Stimulated activated CD8-positive, alpha-beta memory T cell treated with anti-CD3 and anti-CD28 coated beads, Interleukin-7, amount 100 ng/mL, for 24 hours (primary cell): ENCODE results near the gene HNF1A.

Source experiments
- DNase-seq: peaks from one replicate; pipeline ENCODE4 v3.0.0-alpha.2; 2020; ENCODE audit warnings: low read depth

The HNF1A gene

DNA sequence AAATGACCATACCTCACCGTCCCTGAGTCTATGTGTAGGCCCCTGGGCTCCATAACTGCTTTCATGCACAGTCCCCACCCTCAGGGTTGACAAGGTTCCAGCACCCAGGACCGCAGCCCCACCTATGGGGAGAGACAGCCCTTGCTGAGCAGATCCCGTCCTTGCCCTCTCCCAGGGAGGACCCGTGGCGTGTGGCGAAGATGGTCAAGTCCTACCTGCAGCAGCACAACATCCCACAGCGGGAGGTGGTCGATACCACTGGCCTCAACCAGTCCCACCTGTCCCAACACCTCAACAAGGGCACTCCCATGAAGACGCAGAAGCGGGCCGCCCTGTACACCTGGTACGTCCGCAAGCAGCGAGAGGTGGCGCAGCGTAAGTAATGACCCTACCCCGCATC is 10.3 kb downstream of the HNF1A start:
- no peak for DNase-seq

- DNase-seq = no peak
These were observed 11.3 kb downstream of the HNF1A start for GRCh38 chr12:120989687-120990086.

- no peak for DNase-seq
These were observed 12.2 kb downstream of the HNF1A start for GRCh38 chr12:120990487-120991055.

GRCh38 chr12:120991965-120992364 is 13.6 kb downstream of the HNF1A start:
- DNase-seq = no peak

GRCh38 chr12:120992989-120993388 is 14.6 kb downstream of the HNF1A start:
- no peak for DNase-seq

DNA sequence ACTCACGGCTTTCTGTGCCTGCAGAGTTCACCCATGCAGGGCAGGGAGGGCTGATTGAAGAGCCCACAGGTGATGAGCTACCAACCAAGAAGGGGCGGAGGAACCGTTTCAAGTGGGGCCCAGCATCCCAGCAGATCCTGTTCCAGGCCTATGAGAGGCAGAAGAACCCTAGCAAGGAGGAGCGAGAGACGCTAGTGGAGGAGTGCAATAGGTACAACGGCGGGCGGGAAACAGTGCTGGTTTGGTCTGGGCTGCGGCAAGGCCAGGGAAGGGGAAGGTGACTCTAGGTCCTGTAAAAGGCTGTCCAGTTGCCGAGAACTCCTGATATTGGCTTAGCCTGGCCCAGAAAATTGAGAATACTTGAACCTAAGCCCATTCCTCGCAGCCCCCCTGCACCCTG is 15.2 kb downstream of the HNF1A start:
- no peak for DNase-seq

- DNase-seq = no peak
These were observed 15.7 kb downstream of the HNF1A start for GRCh38 chr12:120994059-120994458.

DNA sequence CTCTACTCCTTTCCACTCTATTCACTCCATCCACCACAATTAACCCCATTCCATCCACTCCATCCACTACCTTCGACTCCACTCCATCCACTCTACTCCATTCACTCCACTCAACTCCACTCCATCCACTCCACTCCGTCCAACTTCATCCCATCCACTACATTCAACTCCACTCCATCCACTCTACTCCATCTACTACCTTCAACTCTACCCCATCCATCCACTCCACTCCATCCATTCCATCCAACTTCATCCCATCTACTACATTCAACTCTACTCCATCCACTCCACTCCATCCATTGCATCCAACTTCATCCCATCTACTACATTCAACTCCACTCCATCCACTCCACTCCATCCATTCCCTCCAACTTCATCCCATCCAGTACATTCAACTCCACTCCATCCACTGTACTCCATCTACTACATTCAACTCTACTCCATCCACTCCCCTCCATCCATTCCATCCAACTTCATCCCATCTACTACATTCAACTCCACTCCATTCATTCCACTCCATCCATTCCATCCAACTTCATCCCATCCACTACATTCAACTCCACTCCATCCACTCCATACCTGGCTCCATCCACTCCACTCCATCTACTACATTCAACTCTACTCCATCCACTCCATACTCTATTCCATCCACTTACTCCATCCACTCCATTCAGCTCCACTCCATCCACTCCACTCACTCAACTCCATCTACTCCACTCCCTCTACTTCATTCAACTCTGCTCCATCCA is 16.4 kb downstream of the HNF1A start:
- no peak for DNase-seq

DNA sequence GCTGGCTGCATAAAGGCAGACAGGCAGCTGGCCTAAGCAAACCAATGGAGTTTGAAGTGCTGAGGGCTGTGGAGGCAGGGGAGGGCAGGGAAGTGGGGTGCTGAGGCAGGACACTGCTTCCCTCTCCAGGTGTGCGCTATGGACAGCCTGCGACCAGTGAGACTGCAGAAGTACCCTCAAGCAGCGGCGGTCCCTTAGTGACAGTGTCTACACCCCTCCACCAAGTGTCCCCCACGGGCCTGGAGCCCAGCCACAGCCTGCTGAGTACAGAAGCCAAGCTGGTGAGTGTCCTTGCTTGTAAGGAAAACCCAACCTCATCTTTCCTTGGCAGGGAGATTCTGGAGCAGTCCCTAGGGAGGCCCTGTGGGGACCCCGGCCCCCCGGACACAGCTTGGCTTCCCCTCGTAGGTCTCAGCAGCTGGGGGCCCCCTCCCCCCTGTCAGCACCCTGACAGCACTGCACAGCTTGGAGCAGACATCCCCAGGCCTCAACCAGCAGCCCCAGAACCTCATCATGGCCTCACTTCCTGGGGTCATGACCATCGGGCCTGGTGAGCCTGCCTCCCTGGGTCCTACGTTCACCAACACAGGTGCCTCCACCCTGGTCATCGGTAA is 17.9 kb downstream of the HNF1A start:
- DNase-seq = no peak

DNA sequence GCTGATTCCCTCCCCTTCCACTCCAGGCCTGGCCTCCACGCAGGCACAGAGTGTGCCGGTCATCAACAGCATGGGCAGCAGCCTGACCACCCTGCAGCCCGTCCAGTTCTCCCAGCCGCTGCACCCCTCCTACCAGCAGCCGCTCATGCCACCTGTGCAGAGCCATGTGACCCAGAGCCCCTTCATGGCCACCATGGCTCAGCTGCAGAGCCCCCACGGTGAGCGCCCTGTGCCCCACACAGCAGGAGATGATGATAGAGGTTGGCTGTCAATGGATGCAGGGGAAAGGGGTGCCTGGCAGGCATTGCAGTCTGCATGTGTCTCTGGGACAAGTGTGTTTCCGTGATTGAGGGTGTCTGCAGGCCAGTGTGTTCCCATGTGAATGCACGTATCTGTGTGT is 19.1 kb downstream of the HNF1A start:
- no peak for DNase-seq

DNA sequence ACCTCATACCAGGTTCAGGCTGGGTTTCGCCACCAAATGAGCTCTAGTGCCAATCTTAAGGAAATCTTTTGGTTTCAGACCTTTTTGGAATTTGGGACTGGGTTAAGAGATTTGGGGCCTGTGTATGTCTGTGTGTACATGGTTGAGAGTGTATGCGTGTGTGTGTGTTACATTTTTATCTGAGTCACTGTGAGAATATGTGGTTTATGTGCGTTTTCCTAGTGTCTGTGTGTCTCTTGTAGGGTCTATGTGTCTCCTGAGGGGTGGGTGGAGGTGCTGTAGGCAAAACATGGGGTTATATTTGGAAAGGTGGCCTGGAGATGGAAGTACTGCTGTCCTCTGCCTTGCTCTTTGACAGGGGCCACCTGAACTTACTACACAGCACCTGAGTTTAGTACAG is 20.1 kb downstream of the HNF1A start:
- no peak for DNase-seq

- DNase-seq = no peak
These were observed 21.1 kb downstream of the HNF1A start for GRCh38 chr12:120999191-121000120.

- DNase-seq = no peak
These were observed 22.2 kb downstream of the HNF1A start for GRCh38 chr12:121000530-121000929.

GRCh38 chr12:121001060-121001459 is 22.7 kb downstream of the HNF1A start:
- DNase-seq = no peak

DNA sequence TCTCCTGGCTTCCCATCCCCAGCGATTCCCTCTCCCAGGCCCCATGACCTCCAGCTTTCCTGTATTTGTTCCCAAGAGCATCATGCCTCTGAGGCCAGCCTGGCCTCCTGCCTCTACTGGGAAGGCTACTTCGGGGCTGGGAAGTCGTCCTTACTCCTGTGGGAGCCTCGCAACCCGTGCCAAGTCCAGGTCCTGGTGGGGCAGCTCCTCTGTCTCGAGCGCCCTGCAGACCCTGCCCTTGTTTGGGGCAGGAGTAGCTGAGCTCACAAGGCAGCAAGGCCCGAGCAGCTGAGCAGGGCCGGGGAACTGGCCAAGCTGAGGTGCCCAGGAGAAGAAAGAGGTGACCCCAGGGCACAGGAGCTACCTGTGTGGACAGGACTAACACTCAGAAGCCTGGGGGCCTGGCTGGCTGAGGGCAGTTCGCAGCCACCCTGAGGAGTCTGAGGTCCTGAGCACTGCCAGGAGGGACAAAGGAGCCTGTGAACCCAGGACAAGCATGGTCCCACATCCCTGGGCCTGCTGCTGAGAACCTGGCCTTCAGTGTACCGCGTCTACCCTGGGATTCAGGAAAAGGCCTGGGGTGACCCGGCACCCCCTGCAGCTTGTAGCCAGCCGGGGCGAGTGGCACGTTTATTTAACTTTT is 23.6 kb downstream of the HNF1A start:
- DNase-seq = no peak

GRCh38 chr12:121003650-121004049 is 25.3 kb downstream of the HNF1A start:
- no peak for DNase-seq

DNA sequence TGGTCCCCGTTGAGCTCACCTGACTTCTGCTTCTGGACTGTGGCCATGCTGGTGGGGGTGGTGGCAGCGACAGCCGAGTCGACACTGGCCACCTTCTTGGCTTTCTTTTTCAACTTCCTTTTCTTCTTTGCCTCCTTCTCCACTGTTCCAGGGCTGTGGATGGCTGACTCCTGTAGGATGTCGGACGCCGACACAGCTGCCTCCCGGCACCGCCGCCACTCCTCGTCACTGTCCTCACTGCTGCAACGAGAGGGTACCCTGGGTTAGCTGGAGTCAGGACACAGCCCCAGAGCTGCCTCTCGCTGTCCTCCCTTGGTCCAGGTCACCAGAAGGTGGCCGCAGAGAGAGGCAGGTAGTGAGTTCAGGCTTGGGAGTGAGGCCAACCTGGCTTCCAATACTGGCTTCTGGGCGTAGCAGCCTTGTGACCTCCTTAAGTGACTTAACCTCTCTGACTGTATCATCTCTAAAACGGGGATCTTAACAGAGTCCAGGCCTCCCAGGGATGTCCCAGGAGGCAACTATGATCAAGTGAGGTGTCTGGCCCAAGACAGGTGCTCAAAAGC is 26.0 kb downstream of the HNF1A start:
- no peak for DNase-seq

- peak; percentile 10 for DNase-seq
These were observed 27.0 kb downstream of the HNF1A start for GRCh38 chr12:121005346-121005815.

DNA sequence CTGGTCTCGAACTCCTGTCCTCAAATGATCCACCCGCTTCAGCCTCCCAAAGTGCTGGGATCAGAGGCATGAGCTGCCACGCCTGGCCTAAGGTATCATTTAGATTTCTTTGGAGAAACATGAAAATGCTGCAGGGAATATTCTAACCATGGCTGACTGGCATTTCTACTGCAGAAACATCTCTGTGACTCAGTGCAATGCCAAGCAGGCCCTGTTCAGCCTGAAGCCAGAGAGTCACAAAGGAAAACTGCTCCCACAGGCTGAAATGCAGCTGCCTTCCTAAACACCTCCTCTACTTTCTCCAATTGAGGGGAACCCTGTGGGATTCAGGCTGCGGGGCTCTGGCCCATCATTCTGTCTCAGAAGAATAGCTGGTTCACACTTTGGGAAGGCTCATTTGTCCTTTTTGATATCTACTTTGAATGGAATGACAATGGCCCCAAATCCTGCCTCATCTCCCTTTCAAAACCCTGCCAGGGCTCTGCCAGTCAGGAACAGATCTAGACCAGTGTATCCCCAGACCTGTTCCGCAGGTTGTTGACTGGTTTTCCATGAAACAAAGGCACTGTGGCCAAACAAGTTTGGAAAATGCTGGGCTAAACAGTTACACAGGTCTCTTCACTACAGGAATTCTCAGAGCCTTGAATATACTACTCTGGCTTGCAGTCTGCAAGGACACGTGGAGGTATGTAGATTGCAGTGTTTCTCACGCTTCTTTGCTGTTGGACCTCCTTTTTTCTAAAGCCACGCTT is 30.2 kb downstream of the HNF1A start:
- no peak for DNase-seq

DNA sequence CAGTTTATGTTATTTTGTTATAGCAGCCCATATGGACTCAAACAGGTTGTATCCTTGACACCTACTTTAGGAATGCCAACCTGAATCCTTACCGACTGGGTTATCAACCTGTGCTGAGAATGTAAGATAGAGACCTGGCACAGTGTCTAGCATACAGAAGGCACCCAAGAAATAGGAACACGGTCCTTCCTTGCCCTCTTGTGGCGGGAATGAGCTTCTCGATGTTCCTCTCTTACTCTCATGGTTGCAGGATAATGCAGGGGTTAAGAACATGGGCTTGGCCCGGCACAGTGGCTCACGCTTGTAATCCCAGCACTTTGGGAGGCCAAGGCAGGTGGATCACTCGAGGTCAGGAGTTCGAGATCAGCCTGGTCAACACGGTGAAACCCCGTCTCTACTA is 31.4 kb downstream of the HNF1A start:
- no peak for DNase-seq

- no peak for DNase-seq
These were observed 32.5 kb downstream of the HNF1A start for GRCh38 chr12:121010860-121011259.
